ENCODE data around the gene LAMTOR2.

- no peak for TF ChIP-seq POLR2AphosphoS5 (IDR thresholded peaks at IDR 0.05)
- TF ChIP-seq CTCF (IDR thresholded peaks at IDR 0.05; ENCODE audit: poor library complexity, severe bottlenecking): no peak
These were observed 42.3 kb upstream of the LAMTOR2 start for GRCh38 chr1:156012051-156012817.
